CD8-positive, alpha-beta memory T cell (primary cell): ENCODE results near the gene ARHGAP9. TPM values are rescaled to one million over a fixed set of nuclear protein-coding genes. Genes with fewer than 3 reads are reported as not detected.
"Not testable (repeated sequence)": the region's sequence is repeated elsewhere in the genome, so short reads cannot be mapped to it uniquely, and the experiment has no call there.

ENCODE experiments used
- CTCF ChIA-PET: fragments of 350-600 bp; sonication (Branson Sonifier 250); formaldehyde crosslinking; loops from one replicate; lab custom pipeline; 2021; ENCODE audit warnings: antibody characterized with exemption; lab: Charles Lee
- POLR2A ChIA-PET: fragments of 350-600 bp; sonication (Branson Sonifier 250); formaldehyde crosslinking; loops from one replicate; lab custom pipeline; 2021; ENCODE audit warnings: antibody characterized with exemption; lab: Charles Lee
- DNase-seq, 5 donors: peaks; one replicate each; pipeline versions ENCODE4 v3.0.0 to v3.0.0-alpha.2; 2020 to 2022; ENCODE audit warnings: mixed read lengths in 1 of 5
- H3K27ac ChIP-seq: one replicate; pipeline ENCODE4 v1.7.0; 2013; ENCODE audit warnings: low read depth, mild to moderate bottlenecking, low read length, moderate library complexity
- H3K27me3 ChIP-seq: 2 replicates; pipeline ENCODE4 v1.7.0; 2013; ENCODE audit warnings: low read length, mild to moderate bottlenecking; ENCODE audit not compliant: insufficient read depth, poor library complexity, severe bottlenecking
- H3K36me3 ChIP-seq: 2 replicates; pipeline ENCODE4 v1.7.0; 2013; ENCODE audit warnings: mild to moderate bottlenecking, low read length, moderate library complexity; ENCODE audit not compliant: insufficient read depth
- H3K4me1 ChIP-seq: 2 replicates; pipeline ENCODE4 v1.7.0; 2013; ENCODE audit warnings: mild to moderate bottlenecking, low read length, moderate library complexity; ENCODE audit not compliant: insufficient read depth
- H3K4me3 ChIP-seq: 2 replicates; pipeline ENCODE4 v1.7.0; 2013; ENCODE audit warnings: mild to moderate bottlenecking, low read length
- H3K9me3 ChIP-seq: 2 replicates; pipeline ENCODE4 v1.7.0; 2013; ENCODE audit warnings: mild to moderate bottlenecking, low read length
- H3K27ac Mint-ChIP-seq, 8 donors: one replicate each; pipeline ENCODE4 v1.8.0; 2020 to 2021; ENCODE audit warnings: mixed read lengths in 8 of 8, mild to moderate bottlenecking in 6 of 8, inconsistent platforms in 3 of 8, moderate library complexity in 3 of 8
- H3K27me3 Mint-ChIP-seq, 2 donors: one replicate each; pipeline ENCODE4 v1.8.0; 2020 to 2021; ENCODE audit warnings: mixed read lengths in 2 of 2, mild to moderate bottlenecking in 1 of 2, moderate library complexity in 1 of 2
- H3K36me3 Mint-ChIP-seq, 3 donors: one replicate each; pipeline ENCODE4 v1.8.0; 2020 to 2021; ENCODE audit warnings: mixed read lengths in 3 of 3, inconsistent platforms in 1 of 3, mild to moderate bottlenecking in 1 of 3
- H3K4me1 Mint-ChIP-seq, 3 donors: one replicate each; pipeline ENCODE4 v1.8.0; 2020 to 2021; ENCODE audit warnings: mixed read lengths in 3 of 3, inconsistent platforms in 1 of 3, mild to moderate bottlenecking in 1 of 3
- H3K4me3 Mint-ChIP-seq, 7 donors: one replicate each; pipeline ENCODE4 v1.8.0; 2020 to 2021; ENCODE audit warnings: mixed read lengths in 7 of 7, mild to moderate bottlenecking in 6 of 7, moderate library complexity in 4 of 7, inconsistent platforms in 2 of 7
- H3K9me3 Mint-ChIP-seq, 5 donors: one replicate each; pipeline ENCODE4 v1.8.0; 2020 to 2022; ENCODE audit warnings: mixed read lengths in 5 of 5, mild to moderate bottlenecking in 3 of 5, moderate library complexity in 2 of 5, inconsistent platforms in 1 of 5
- polyA plus RNA-seq: library from polyadenylated mRNA; unstranded; fragments of 300-500 nt; fragmentation: Illumina TruSeq; gene quantifications from one replicate; pipeline ENCODE4 v1.2.3, GENCODE V29; 2021
- total RNA-seq, 2 experiments: library from RNA; stranded (reverse); gene quantifications; one replicate each; pipeline ENCODE4 v1.2.3, GENCODE V29; 2021

Gene ARHGAP9
- total and polyA plus RNA-seq, 3 experiments from 2014 or later = 116 to 181 (median 121) TPM

DNA sequence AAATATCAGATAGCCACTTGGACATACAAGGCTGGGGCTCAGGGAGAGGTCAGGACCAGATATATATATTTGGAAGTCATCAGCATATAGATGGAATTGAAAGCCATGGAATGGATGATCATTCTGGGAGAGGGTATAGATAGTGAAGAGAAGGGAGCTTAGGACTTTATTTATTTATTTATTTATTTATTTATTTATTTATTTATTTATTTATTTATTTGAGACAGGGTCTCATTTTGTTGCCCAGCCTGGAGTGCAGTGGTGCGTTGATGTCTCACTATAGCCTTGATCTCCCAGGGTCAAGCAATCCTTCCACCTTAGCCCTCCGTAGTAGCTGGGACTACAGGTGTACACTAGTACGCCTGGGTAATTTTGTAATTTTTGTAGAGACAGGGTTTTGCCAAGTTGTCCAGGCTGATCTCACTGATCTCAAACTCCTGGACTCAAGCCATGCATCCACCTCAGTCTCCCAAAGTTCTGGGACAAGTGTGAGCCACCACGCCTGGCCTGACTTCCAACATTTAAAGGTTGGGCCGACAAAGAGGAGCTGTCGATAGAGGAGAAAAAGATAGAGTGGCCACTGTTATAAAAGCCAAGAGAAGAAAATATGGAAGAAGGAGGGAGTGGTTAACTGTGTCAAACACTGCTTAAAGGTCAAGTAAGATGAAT is 33.2 kb downstream of the ARHGAP9 start:
- ChIA-PET CTCF (interaction anchor here (0.8 to 1.6 kb wide), 2 partner anchors 9 to 16 kb away, joined by 3 read pairs; partner anchors contain the start of gene INHBE), POLR2A (no interaction called here)
- no peak for DNase-seq
- Histone ChIP-seq H3K36me3 (no peaks in the 10 kb centered on the region), H3K9me3 (no peaks in the 10 kb centered on the region), H3K4me3 (no peak overlapping the region), H3K27me3 (no peaks in the 10 kb centered on the region), H3K4me1 (no peaks in the 10 kb centered on the region), H3K27ac (no peak overlapping the region)
- Mint-ChIP-seq H3K4me3 (no peak overlapping the region), H3K9me3 (peaks cover 0 to 10% (median 9%) of the 10 kb centered on the region in 5 donors), H3K27me3 (peaks cover 6 to 7% of the 10 kb centered on the region in 2 donors), H3K36me3 (peaks cover 0 to 9% (median 0%) of the 10 kb centered on the region in 3 donors), H3K4me1 (no peaks in the 10 kb centered on the region), H3K27ac (peak overlapping the region in 1 of 8 donors; percentile 26)

DNA sequence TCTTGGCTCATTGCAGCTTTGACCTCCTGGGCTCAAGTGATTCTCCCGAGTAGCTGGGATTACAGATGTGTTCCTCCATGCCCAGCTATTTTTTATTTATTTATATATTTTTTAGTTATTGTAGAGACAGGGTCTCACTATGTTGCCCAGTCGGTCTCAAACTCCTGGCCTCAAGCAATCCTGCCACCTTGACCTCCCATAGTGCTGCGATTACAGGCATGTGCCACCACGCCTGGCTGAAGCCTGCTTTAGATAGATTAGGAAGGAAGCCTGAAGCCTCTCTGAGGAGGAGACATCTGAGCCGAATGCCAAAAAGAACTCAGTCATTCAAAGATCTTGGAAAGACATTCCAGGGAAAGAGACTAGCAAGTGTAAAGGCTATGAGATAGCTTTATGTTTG is 34.9 kb downstream of the ARHGAP9 start:
- Histone ChIP-seq H3K9me3 (no peaks in the 10 kb centered on the region), H3K4me3 (no peak overlapping the region), H3K27ac (no peak overlapping the region), H3K36me3 (no peaks in the 10 kb centered on the region), H3K4me1 (no peaks in the 10 kb centered on the region), H3K27me3 (no peaks in the 10 kb centered on the region)
- DNase-seq = peak in 1 of 5 donors; percentile 10
- H3K27me3 Mint-ChIP-seq = peaks cover 10 to 11% of the 10 kb centered on the region in 2 donors
- CTCF ChIA-PET = interaction anchor here (0.8 to 2.2 kb wide), 3 partner anchors 14 to 205 kb away, joined by 3 to 6 read pairs (median 4); no protein-coding TSS in a partner anchor
- peaks cover 0 to 20% (median 12%) of the 10 kb centered on the region in 5 donors for H3K9me3 Mint-ChIP-seq
- peak overlapping the region in 1 of 8 donors; percentile 26 for H3K27ac Mint-ChIP-seq
- no peak overlapping the region for H3K4me3 Mint-ChIP-seq
- peaks cover 0 to 14% (median 0%) of the 10 kb centered on the region in 3 donors for H3K36me3 Mint-ChIP-seq
- H3K4me1 Mint-ChIP-seq = no peaks in the 10 kb centered on the region
- POLR2A ChIA-PET = no interaction called here

DNA sequence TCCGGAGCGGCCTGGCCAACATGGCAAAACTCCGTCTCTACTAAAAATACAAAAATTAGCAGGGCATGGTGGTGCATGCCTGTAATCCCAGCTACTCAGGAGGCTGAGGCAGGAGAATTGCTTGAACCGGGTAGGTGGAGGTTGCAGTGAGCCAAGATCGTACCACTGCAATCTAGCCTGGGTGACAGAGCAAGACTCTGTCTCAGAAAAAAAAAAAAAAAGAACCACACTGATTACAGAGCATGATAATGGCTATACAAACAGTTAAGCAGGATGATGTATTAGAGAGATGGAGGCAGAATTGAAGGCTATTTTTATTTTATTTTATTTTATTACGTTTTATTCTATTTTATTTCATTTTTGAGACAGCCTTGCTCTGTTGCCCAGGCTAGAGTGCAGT is 35.3 kb downstream of the ARHGAP9 start:
- H3K36me3 ChIP-seq, H3K4me3 Mint-ChIP-seq, POLR2A ChIA-PET, DNase-seq, H3K4me1 ChIP-seq, H3K9me3 ChIP-seq, H3K4me1 Mint-ChIP-seq, H3K27me3 ChIP-seq, H3K27ac ChIP-seq, H3K4me3 ChIP-seq: not testable (repeated sequence)
- CTCF ChIA-PET = interaction anchor here (0.8 to 2.2 kb wide), 3 partner anchors 14 to 205 kb away, joined by 3 to 6 read pairs (median 4); no protein-coding TSS in a partner anchor
- peaks cover 10 to 11% of the 10 kb centered on the region in 2 donors for H3K27me3 Mint-ChIP-seq
- peak overlapping the region in 1 of 8 donors; percentile 74 for H3K27ac Mint-ChIP-seq
- peaks cover 0 to 14% (median 0%) of the 10 kb centered on the region in 3 donors for H3K36me3 Mint-ChIP-seq
- H3K9me3 Mint-ChIP-seq = peaks cover 0 to 20% (median 12%) of the 10 kb centered on the region in 5 donors

DNA sequence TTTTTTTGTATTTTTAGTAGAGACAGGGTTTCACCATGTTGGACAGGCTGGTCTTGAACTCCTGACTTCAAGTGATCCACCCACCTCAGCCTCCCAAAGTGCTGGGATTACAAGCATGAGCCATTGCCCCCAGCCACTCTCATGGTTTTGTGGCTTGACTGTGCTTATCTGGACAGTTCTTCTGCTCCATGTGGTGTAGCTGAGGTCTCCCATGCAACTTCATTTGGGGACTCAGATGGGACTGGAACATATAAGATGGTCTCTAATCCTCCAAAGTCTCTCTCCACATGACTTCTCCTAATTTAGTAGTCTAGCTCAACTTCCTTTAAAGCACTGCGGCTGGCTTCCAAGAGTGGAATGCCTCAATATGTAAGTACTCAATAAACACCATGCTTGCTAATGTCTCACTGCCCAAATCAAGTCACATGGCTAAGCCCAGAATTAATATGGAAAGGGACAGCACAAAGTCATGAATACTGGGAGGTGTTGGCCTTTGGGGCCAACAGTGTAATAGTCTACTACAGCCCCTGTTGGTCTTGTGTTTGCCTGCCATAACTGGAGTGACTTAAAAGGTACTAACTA is 37.7 kb downstream of the ARHGAP9 start:
- H3K4me1 Mint-ChIP-seq = no peaks in the 10 kb centered on the region
- DNase-seq = no peak
- H3K4me3 Mint-ChIP-seq = no peak overlapping the region
- H3K36me3 ChIP-seq = no peaks in the 10 kb centered on the region
- no peaks in the 10 kb centered on the region for H3K4me1 ChIP-seq
- peaks cover 0 to 14% (median 0%) of the 10 kb centered on the region in 3 donors for H3K36me3 Mint-ChIP-seq
- H3K4me3 ChIP-seq = no peak overlapping the region
- H3K9me3 Mint-ChIP-seq = peaks cover 0 to 20% (median 12%) of the 10 kb centered on the region in 5 donors
- peaks cover 10 to 11% of the 10 kb centered on the region in 2 donors for H3K27me3 Mint-ChIP-seq
- no peak overlapping the region for H3K27ac Mint-ChIP-seq
- POLR2A ChIA-PET = interaction anchor here (0.6 kb wide), 1 partner anchor 129 kb away, joined by 3 read pairs; no protein-coding TSS in a partner anchor
- CTCF ChIA-PET = interaction anchor here (1.1 kb wide), 1 partner anchor 16 kb away, joined by 3 read pairs; no protein-coding TSS in a partner anchor
- H3K9me3 ChIP-seq = no peaks in the 10 kb centered on the region
- no peaks in the 10 kb centered on the region for H3K27me3 ChIP-seq
- no peak overlapping the region for H3K27ac ChIP-seq

DNA sequence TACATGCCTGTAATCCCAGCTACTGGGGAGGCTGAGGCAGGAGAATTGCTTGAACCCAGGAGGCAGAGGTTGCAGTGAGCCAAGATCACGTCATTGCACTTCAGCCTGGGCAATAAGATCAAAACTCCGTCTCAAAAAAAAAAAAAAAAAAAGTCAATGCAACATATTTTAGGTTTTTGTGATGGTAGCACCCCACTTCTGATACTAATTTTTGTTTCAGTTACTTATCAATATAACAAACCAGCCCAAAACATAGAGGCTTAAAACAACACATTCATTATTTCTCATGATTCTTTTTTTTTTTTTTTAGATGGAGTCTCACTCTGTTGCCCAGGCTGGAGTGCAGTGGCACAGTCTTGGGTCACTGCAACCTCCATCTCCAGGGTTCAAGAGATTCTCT is 38.3 kb downstream of the ARHGAP9 start:
- H3K4me3 ChIP-seq = not testable (repeated sequence)
- POLR2A ChIA-PET = interaction anchor here (0.6 kb wide), 1 partner anchor 128 kb away, joined by 3 read pairs; no protein-coding TSS in a partner anchor

DNA sequence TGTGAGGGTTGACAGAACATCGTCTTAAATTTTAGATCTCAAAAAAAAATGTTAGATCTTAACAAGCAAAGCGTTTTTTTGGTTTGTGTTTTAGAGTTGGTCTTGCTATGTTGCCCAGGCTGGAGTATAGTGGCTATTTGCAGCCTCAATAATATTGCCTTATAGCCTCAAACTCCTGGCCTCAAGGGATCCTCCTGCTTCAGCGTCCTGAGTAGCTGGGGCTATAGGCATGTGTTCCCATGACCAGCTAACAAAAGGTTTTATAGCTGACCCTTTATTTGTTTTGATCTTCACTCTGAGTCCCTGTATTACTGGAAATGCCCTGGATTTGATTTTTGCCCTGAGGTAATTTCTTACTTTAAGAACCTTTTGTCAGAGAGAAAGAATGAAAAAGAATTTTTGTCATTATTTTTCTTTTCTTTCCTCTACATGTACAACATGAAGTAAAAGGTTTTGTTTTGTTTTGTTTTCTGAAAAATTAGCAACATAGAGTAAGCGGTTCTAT is 39.9 kb downstream of the ARHGAP9 start:
- peaks cover 0 to 14% (median 0%) of the 10 kb centered on the region in 3 donors for H3K36me3 Mint-ChIP-seq
- H3K27ac Mint-ChIP-seq = no peak overlapping the region
- H3K9me3 Mint-ChIP-seq = peaks cover 0 to 20% (median 12%) of the 10 kb centered on the region in 5 donors
- no peak overlapping the region for H3K4me3 ChIP-seq
- no peaks in the 10 kb centered on the region for H3K4me1 ChIP-seq
- ChIA-PET POLR2A (interaction anchor here (0.7 kb wide), 1 partner anchor 56 kb away, joined by 5 read pairs; no protein-coding TSS in a partner anchor), CTCF (interaction anchor here (1.3 kb wide), 1 partner anchor 13 kb away, joined by 3 read pairs; no protein-coding TSS in a partner anchor)
- peaks cover 10 to 11% of the 10 kb centered on the region in 2 donors for H3K27me3 Mint-ChIP-seq
- no peak overlapping the region for H3K27ac ChIP-seq
- H3K4me1 Mint-ChIP-seq = peaks cover 4 to 7% (median 5%) of the 10 kb centered on the region in 3 donors
- H3K9me3 ChIP-seq = no peaks in the 10 kb centered on the region
- no peak for DNase-seq
- no peaks in the 10 kb centered on the region for H3K27me3 ChIP-seq
- H3K4me3 Mint-ChIP-seq = no peak overlapping the region
- H3K36me3 ChIP-seq = no peaks in the 10 kb centered on the region

More for the DNA sequence above, 38.3 kb downstream of the ARHGAP9 start:
- peaks cover 0 to 20% (median 12%) of the 10 kb centered on the region in 5 donors for H3K9me3 Mint-ChIP-seq
- peaks cover 10 to 11% of the 10 kb centered on the region in 2 donors for H3K27me3 Mint-ChIP-seq
- not testable (repeated sequence) for H3K27ac ChIP-seq, H3K4me3 Mint-ChIP-seq, H3K9me3 ChIP-seq, H3K4me1 Mint-ChIP-seq, H3K36me3 ChIP-seq, H3K4me1 ChIP-seq, H3K27ac Mint-ChIP-seq, DNase-seq, H3K27me3 ChIP-seq
- CTCF ChIA-PET = interaction anchor here (0.7 to 1.3 kb wide), 2 partner anchors 11 to 165 kb away, joined by 3 read pairs; no protein-coding TSS in a partner anchor
- peaks cover 0 to 14% (median 0%) of the 10 kb centered on the region in 3 donors for H3K36me3 Mint-ChIP-seq

DNA sequence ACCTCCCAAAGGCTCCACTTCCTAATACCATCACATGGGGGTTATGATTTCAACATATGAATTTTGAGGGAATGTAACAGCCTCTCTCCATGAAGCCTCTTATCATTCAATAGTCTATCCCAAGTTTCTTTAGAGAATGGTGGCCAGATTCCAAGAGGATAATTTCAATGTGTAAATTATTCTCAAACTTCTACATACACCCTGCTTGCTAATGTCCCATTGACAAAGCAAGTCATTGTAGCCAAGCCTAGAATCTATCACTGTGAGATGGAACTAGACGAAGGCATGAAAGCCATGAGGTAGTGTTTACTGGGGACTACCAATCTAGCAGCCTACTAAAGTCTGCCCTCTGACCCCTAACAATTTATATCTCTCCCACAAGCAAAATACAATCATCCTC is 41.3 kb downstream of the ARHGAP9 start:
- H3K36me3 ChIP-seq = no peaks in the 10 kb centered on the region
- H3K36me3 Mint-ChIP-seq = peaks cover 0 to 14% (median 0%) of the 10 kb centered on the region in 3 donors
- H3K27ac Mint-ChIP-seq = peak overlapping the region in 2 of 8 donors; percentile 2 to 26
- DNase-seq = no peak
- H3K4me1 ChIP-seq = no peaks in the 10 kb centered on the region
- ChIA-PET CTCF (interaction anchor here (1.5 kb wide), 1 partner anchor 21 kb away, joined by 6 read pairs; the partner anchor contains the start of gene GLI1), POLR2A (no interaction called here)
- no peak overlapping the region for H3K4me3 Mint-ChIP-seq
- H3K27ac ChIP-seq = no peak overlapping the region
- H3K4me1 Mint-ChIP-seq = peaks cover 4 to 12% (median 5%) of the 10 kb centered on the region in 3 donors
- peaks cover 0 to 20% (median 12%) of the 10 kb centered on the region in 5 donors for H3K9me3 Mint-ChIP-seq
- no peaks in the 10 kb centered on the region for H3K27me3 ChIP-seq
- no peaks in the 10 kb centered on the region for H3K9me3 ChIP-seq
- H3K4me3 ChIP-seq = no peak overlapping the region
- peaks cover 10 to 11% of the 10 kb centered on the region in 2 donors for H3K27me3 Mint-ChIP-seq
